Neuron (in vitro differentiated cells): ENCODE results near the gene DOK7.

Source experiments
- H2AFZ ChIP-seq: one replicate; pipeline ENCODE4 v1.6.1; 2013; ENCODE audit warnings: low read depth, mild to moderate bottlenecking, inconsistent platforms, low read length, moderate library complexity
- H3K27me3 ChIP-seq: one replicate; pipeline ENCODE4 v1.6.1; 2013; ENCODE audit warnings: low read length; ENCODE audit not compliant: insufficient read depth
- H3K36me3 ChIP-seq: one replicate; pipeline ENCODE4 v1.6.1; 2013; ENCODE audit warnings: low read length; ENCODE audit not compliant: insufficient read depth
- H3K4me1 ChIP-seq: one replicate; pipeline ENCODE4 v1.6.1; 2013; ENCODE audit warnings: low read length; ENCODE audit not compliant: insufficient read depth
- H3K4me3 ChIP-seq: 2 replicates; pipeline ENCODE4 v1.5.1; 2013; ENCODE audit warnings: mild to moderate bottlenecking, low read length, moderate library complexity
- H3K9me3 ChIP-seq: one replicate; pipeline ENCODE4 v1.6.1; 2013; ENCODE audit warnings: low read length

Gene DOK7

DNA sequence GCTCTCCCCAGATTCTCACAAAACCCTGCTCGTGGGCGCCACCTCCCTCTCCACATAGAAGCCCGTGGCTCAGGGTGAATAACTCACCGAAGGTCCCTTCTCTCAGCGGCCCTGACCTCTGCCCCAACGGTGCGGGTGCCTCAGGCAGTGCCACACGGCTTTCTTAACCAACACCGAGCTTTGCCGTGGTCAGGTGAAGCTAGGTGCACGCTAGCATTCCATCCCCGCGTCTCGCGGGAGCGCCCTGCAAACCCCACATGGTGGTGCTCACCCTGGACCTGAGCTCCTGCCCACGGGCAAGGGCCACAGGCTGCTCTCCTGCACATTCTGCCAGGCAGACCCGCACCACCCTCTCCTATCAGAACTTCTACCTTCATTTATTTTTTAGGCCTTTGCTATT lies 50.7 kb downstream of the DOK7 start:
- H2AFZ ChIP-seq, result no peak overlapping the region
- H3K27me3 ChIP-seq, result no peaks in the 10 kb centered on the region
- peaks cover 88% of the 10 kb centered on the region for H3K36me3 ChIP-seq
- peaks cover 5% of the 10 kb centered on the region for H3K9me3 ChIP-seq
- H3K4me1 ChIP-seq, result no peaks in the 10 kb centered on the region
- H3K4me3 ChIP-seq, result no peak overlapping the region

DNA sequence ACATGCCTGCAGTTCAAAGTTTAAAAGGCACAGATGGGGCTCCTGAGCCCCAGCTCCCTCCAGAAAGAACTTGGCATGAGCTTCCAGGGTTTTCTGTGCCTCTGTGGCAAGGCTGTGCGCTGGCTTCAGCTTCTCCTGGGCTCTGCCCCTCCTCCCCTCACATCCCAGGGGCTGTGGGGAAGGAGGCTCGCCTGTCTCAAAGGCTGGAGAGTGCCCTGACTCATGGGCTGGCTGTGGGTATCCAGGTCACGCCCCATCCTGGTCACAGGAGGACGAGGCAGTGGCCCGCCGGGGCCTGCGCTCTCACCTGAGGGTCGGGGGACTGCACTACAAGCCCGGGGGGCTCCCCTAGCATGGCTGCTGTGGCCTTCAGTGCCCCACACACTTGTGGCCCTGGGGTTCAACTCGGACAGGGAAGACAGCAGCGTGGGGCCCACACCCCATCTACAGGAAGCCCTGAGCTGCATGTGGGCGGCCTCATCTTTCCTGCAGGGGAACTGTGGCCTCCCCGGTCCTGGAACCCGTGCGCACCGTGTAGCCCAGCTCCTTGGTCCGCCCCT lies 51.2 kb downstream of the DOK7 start:
- Histone ChIP-seq H3K9me3 (peaks cover 5% of the 10 kb centered on the region), H3K36me3 (peaks cover 90% of the 10 kb centered on the region), H3K4me1 (no peaks in the 10 kb centered on the region)

DNA sequence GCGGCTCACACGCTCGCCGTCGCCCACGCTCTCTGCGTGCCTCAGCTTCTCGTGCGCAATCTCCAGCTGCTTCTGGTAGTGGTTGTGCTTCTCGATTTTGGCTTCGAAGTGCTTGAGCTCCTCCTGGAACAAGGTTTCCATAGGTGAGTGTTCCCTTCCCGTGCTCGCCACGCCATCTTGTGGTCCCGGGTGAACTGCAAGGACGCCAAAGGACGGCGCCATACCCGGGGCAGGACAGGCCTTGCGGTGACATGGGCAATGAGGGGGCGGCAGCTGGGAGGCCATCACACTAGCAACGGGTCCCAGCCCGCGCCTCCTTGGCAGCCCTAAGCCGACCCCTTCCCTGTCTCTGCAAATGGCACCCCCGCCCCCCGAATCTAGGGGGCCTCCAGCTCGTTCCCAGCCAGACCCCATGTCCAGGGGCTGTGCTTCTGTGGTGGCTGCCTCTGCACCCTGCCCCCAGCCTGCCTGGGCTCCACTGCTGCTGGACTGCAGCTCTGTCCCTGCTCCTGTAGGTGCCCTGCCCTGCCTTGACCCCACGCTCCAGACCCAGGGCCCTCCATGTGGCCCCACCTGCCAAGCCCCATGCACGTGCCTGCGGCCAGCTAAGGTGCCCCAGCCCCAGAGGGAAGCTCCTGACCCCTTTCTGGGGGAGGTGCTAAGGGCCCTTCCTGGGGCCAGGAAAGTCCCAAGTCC lies 51.8 kb downstream of the DOK7 start:
- H2AFZ ChIP-seq, result no peak overlapping the region
- no peaks in the 10 kb centered on the region for H3K4me1 ChIP-seq
- H3K9me3 ChIP-seq, result peaks cover 5% of the 10 kb centered on the region
- no peak overlapping the region for H3K4me3 ChIP-seq
- no peaks in the 10 kb centered on the region for H3K27me3 ChIP-seq
- peaks cover 89% of the 10 kb centered on the region for H3K36me3 ChIP-seq

More for the DNA sequence above, 51.2 kb downstream of the DOK7 start:
- Histone ChIP-seq H3K4me3 (no peak overlapping the region), H3K27me3 (no peaks in the 10 kb centered on the region), H2AFZ (no peak overlapping the region)

DNA sequence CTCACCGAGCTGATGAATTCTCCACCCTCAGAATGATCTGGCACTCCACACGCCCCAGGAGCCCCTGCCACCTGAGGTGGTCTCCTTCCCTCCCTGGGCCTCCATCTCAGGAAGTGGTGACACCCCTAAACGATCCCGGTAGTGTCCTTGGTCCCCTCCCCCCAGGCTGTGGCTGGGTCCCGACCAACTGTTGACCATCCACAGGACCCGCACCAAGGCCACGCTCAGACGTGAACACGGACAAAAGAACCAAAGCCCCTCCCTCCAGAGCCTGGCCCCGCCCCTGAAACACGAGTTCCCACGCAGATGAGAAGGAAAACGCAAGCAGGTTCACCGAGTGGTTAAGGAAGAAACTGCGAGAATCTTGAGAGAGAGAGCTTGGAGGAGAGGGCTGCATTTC lies 52.5 kb downstream of the DOK7 start:
- Histone ChIP-seq H3K4me3 (no peak overlapping the region), H3K36me3 (peaks cover 93% of the 10 kb centered on the region), H3K4me1 (no peaks in the 10 kb centered on the region), H3K9me3 (peaks cover 5% of the 10 kb centered on the region), H2AFZ (no peak overlapping the region), H3K27me3 (no peaks in the 10 kb centered on the region)

DNA sequence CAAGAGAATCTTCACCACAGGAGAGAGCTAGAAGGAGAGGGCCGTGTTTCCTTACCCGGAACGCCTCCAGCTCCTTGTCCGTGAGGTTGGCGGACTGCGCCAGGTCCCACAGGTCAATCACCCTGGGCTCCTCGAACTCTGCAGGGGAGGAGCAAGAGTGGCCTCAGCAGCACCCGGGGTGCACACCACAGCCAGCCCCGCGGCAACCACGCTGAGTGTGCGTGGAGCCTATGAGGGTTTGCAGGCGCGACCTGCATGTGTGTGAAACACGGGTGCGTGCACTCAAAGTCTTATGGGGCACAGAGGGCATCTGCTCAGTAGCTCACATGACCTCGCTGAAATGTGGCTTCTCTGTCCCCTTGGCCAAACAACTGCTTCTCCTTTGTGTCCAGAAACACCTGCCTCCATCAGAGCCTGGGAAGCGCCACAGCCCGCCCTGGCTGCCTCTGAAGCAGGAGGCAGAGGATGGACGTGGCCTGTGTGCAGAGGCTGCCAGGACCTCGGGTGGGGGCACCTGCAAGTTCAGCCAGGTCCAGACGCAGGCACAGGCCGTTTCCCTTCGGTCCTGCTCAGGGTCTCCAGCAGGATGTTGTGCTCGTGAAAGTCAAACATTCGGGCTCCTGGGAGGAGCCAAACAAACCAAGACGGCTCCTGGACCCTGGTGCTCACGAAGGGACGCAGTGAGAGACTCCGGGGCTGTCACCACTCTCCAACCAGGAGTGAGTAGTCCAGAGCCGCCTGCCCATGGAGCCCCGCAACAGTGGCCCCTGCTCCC lies 53.1 kb downstream of the DOK7 start:
- Histone ChIP-seq H3K27me3 (no peaks in the 10 kb centered on the region), H3K36me3 (peaks cover 92% of the 10 kb centered on the region), H3K9me3 (peaks cover 5% of the 10 kb centered on the region), H3K4me3 (no peak overlapping the region), H3K4me1 (no peaks in the 10 kb centered on the region), H2AFZ (no peak overlapping the region)

DNA sequence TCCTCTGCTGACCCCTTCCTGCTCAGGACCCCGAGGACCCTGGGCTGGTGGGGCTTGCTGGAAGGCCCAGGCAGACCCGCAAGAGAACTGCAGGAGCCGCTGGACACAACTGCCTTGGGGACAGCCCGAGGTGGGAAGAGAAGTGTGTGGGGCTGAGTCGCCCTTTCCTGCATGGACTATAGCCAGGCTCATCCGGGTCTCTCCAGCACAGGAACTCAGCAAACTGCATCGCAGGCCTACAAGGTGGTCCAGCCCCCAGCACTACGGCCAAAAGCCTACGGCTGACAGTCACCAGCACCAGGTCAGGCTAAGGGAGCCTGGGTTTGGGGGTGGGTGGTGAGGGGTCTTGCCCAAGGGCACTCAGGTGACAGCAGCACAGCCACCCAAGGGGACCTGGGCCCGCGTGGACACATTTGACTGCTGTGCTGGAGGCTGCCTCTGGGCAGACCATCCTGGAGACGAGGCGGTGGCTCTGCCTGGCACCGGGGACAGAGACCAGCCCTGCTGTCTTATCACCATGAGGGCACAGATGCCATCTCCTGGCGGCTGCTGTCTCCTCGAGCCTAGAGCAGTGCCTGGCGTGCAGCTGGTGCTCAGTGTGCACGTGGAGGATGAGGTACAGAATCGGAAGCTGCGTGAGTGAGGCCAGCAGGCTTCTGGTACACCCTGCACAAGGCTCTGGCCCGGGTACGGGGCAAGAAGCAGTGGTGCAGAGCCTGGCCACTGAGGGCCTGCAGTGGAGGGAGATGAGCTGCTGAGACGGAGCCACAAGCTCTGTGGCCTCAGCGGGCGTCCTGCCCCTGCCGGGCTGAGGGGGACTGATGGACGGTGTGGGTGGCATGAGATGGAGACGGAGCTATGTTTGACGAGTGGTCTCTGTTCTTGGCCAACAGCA lies 54.0 kb downstream of the DOK7 start:
- peaks cover 94% of the 10 kb centered on the region for H3K36me3 ChIP-seq
- H3K27me3 ChIP-seq, result no peaks in the 10 kb centered on the region
- peaks cover 2% of the 10 kb centered on the region for H3K9me3 ChIP-seq
- no peak overlapping the region for H2AFZ ChIP-seq
- no peak overlapping the region for H3K4me3 ChIP-seq
- H3K4me1 ChIP-seq, result no peaks in the 10 kb centered on the region

DNA sequence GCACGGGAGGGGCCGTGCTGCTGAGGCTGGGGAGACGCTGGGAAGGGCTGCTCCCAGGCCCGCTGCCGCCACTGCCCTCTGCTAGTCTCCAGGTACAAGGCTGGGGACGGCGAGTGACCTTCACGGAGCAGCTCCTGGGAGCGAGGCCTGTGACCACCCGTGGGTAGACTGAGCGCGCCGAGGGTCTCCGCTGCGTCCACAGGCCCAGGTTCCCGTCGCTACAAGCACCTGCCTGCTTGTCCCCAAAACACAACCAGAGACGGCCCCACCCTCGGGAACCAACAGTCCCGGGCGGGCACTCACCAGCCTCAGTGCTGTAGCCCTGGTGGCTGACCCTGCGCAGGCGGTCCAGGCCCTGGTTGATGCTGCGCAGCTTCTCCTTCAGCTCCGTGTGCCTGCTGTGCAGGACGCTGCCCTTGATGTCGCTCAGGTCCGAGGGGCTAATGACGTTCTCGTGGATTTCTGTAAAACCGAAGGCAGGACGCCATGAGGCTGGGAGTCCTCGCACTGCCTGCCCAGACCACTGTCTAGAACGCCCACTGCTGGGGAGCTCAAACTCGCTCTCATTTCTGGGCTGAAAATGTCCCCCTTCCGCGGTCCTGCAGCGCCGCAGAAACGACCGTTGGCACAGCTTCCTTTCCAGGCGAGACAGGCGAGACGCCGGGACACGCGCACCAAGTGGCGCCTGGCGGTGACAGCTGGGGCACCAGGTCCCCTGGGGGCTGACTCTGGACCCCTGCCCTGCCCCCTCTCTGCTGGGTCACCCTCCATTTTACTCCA lies 54.8 kb downstream of the DOK7 start:
- Histone ChIP-seq H3K27me3 (no peaks in the 10 kb centered on the region), H3K4me3 (no peak overlapping the region), H3K36me3 (peaks cover 89% of the 10 kb centered on the region), H3K4me1 (no peaks in the 10 kb centered on the region), H2AFZ (no peak overlapping the region), H3K9me3 (no peaks in the 10 kb centered on the region)

DNA sequence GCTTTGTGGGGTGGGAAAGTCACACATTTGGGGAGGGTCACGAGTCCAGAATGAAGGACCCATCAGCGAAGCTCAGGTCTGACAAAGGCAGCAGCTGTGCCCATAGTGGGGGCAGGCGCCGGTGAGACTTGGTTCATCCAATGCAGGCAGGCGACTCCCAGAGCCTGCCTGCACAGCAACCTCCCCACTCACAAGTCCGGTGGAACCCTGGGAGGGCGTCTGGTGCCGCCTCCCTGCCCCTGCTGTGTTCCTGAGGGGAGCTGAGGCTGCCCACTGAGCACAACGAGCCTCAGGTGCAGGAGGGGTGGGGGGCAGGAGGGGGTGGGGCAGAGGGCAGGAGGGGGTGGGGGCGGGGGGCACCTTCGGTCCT lies 55.4 kb downstream of the DOK7 start:
- no peaks in the 10 kb centered on the region for H3K9me3 ChIP-seq
- no peak overlapping the region for H3K4me3 ChIP-seq
- H2AFZ ChIP-seq, result no peak overlapping the region
- H3K36me3 ChIP-seq, result peaks cover 91% of the 10 kb centered on the region
- no peaks in the 10 kb centered on the region for H3K27me3 ChIP-seq
- no peaks in the 10 kb centered on the region for H3K4me1 ChIP-seq

DNA sequence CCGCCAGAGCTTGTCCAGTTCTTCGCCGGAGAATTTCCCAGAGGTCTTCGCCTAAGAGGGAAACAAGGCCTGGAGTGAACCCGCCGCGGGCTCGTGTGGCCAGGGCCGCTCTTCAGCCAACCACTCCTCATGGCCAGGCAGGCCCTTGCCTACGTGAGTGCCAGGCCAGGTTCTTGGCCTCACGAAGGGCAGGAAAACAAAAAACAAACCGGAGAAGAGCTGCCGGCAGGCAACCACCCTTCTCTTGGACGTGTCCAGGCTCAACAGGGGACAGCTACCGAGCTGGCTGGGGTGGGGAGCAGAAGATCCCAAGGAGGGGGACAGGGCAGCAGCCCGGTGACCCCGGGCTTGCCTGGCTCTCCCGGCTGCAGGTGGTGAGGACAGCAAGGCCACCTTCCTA lies 55.8 kb downstream of the DOK7 start:
- H3K36me3 ChIP-seq, result peaks cover 91% of the 10 kb centered on the region
- H2AFZ ChIP-seq, result no peak overlapping the region
- no peaks in the 10 kb centered on the region for H3K27me3 ChIP-seq
- no peaks in the 10 kb centered on the region for H3K4me1 ChIP-seq
- H3K9me3 ChIP-seq, result no peaks in the 10 kb centered on the region
- no peak overlapping the region for H3K4me3 ChIP-seq

DNA sequence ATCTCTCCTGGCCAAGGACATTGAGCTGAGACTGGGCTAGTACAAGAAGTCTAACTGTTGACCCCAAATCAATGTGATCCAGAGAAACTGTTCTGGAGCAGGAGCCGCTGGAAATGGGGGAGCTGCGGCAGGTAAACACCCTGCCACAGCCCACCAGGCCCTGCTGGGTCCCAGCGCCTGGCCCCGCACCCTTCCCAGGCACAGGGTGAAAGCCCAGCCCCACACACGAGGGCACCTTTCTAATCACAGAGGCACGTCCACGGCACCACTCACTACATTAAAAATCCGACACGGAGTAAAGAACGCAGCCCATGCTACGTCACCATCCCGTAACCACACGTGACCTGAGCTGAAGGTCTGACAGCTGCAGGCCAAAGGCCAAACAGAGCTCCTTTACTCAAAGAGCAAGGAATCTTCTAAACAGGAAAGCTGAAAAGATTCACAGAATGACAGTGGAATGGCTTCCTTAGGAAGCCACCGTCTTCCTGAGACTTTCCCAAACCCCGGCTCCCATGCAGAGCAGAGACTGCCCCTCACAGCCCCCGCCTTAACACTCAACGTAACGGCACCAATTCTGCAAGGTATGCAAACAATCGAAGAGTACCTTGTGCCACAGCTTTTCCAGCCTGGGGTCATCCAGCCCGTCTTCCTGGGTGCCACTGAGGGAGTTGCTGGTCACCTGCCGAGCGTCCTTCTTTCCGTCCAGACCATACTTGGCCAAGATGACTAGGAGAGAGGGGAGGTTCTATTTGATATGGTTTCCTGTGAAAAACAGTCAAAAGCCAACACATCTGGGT lies 56.6 kb downstream of the DOK7 start:
- no peaks in the 10 kb centered on the region for H3K27me3 ChIP-seq
- no peak overlapping the region for H3K4me3 ChIP-seq
- peaks cover 91% of the 10 kb centered on the region for H3K36me3 ChIP-seq
- no peak overlapping the region for H2AFZ ChIP-seq
- H3K4me1 ChIP-seq, result no peaks in the 10 kb centered on the region
- H3K9me3 ChIP-seq, result no peaks in the 10 kb centered on the region

DNA sequence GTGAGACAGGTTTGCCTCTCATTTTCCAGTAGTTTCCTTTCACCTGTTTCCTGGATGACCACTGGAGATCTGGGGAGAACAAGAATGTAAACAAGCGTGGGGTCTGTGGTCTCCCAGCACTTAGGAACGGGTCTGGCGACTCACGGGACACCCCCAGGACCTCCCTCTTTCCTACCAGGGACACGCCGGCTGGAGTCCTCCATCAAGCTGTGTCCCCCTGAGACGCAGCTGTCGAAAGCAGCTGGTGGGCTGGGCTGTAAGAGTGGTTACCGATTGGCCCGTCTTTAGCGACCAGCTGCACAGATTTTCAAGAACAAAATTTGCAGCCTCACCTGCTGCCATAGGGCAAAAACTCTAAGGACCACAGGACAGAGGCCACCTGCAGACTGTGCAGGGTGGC lies 57.2 kb downstream of the DOK7 start:
- Histone ChIP-seq H3K36me3 (peaks cover 90% of the 10 kb centered on the region), H3K4me3 (no peak overlapping the region), H3K27me3 (no peaks in the 10 kb centered on the region), H2AFZ (no peak overlapping the region), H3K9me3 (no peaks in the 10 kb centered on the region), H3K4me1 (no peaks in the 10 kb centered on the region)
